Measurements from ENCODE around the gene ISYNA1. TPM values are rescaled to one million over a fixed set of nuclear protein-coding genes. Genes with fewer than 3 reads are reported as not detected.

Gene ISYNA1
- polyA plus RNA-seq, 1 experiment: 27.0 TPM

DNA sequence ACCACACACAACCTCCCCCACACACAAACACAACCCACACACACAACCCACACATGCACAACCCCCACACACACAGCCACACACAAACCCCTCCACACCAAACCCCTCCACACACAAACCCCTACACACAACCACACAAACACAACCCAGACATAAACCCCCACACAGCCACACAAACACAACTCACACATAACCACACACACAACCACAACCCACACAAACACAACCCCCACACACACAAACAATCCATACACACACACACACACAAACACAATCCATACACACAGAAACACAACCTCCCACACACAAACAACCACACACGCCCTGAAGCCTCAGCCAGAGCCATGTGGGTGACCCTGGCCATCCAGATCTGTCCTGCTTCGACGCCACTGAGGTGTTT is 30.0 kb upstream of the ISYNA1 start:
- peaks cover 34% of the 10 kb centered on the region for H3K36me3 ChIP-seq (ENCODE audit: control insufficient read depth, insufficient read depth, low read length)
- CTCF ChIA-PET: interaction anchor here (2.0 to 2.7 kb wide), 3 partner anchors 12 to 122 kb away, joined by 5 to 35 read pairs (median 12); partner anchors contain the start of gene ELL
- DNase-seq (ENCODE audit: low read depth): no peak

GRCh38 chr19:18466354-18466753 is 28.4 kb upstream of the ISYNA1 start:
- ChIA-PET POLR2A (no interaction called here), CTCF (interaction anchor here (0.6 to 3.3 kb wide), 11 partner anchors 16 to 406 kb away, joined by 3 to 16 read pairs (median 3); partner anchors contain the start of genes REX1BD and UBA52)
- Histone ChIP-seq H3K27me3 (ENCODE audit: control insufficient read depth, insufficient read depth, low read length) (no peaks in the 10 kb centered on the region), H3K4me3 (ENCODE audit: low read depth, low read length) (no peak overlapping the region), H3K36me3 (ENCODE audit: control insufficient read depth, insufficient read depth, low read length) (peaks cover 36% of the 10 kb centered on the region)
- no peak for DNase-seq (ENCODE audit: low read depth)
- no peak for TF ChIP-seq CTCF (IDR thresholded peaks at IDR 0.05; ENCODE audit: insufficient read depth, low read depth, low read length)

More for the DNA sequence above, 30.0 kb upstream of the ISYNA1 start:
- POLR2A ChIA-PET: no interaction called here
- Histone ChIP-seq H3K27me3 (ENCODE audit: control insufficient read depth, insufficient read depth, low read length) (no peaks in the 10 kb centered on the region), H3K4me3 (ENCODE audit: low read depth, low read length) (no peak overlapping the region)
- no peak for TF ChIP-seq CTCF (IDR thresholded peaks at IDR 0.05; ENCODE audit: insufficient read depth, low read depth, low read length)

- CTCF ChIA-PET: interaction anchor here (0.6 to 3.3 kb wide), 10 partner anchors 15 to 407 kb away, joined by 3 to 16 read pairs (median 3); partner anchors contain the start of genes REX1BD and UBA52
- Histone ChIP-seq H3K27me3 (ENCODE audit: control insufficient read depth, insufficient read depth, low read length) (no peaks in the 10 kb centered on the region), H3K36me3 (ENCODE audit: control insufficient read depth, insufficient read depth, low read length) (peaks cover 40% of the 10 kb centered on the region), H3K4me3 (ENCODE audit: low read depth, low read length) (no peak overlapping the region)
- TF ChIP-seq CTCF (IDR thresholded peaks at IDR 0.05; ENCODE audit: insufficient read depth, low read depth, low read length): no peak
- DNase-seq (ENCODE audit: low read depth): no peak
- POLR2A ChIA-PET: no interaction called here
Observed at GRCh38 chr19:18465964-18466339, 28.0 kb upstream of the ISYNA1 start.

DNA sequence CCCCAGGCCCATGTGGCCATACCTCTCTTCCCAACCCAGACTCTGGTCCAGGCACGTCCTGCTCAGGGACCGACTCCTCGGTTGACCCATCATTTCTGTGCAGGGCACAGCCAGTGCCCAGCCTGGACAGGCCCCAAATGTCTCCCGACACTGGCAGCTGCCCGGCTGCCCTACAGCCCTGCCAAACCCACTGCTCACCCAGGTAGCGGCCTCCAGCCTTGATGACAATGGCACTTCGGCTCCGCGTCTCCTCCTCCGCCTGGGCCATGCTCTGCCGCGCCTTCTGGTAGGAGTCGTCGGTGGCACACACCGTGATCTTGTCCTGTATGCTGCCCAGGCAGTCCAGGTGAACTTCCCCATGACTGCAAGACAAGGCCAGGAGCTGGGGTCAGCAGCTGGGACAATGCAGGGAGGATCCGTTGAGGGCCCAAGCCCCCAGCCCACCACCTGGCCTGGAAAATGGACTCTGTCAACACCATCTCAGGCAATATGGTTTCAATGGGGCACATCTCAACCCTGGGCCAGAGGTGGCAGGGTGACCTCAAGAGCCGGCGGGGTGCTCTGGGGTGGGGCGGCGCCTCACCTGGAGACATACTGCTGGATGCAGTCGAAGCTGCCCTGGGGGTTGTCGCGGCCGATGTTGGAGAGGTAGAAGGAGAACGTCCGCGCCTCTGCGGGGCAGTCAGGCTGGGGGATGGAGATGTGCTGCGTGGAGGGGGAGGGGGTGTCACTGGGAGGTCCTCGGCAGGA is 27.5 kb upstream of the ISYNA1 start:
- no peaks in the 10 kb centered on the region for H3K27me3 ChIP-seq (ENCODE audit: control insufficient read depth, insufficient read depth, low read length)
- ChIA-PET POLR2A (interaction anchor here (0.6 kb wide), 1 partner anchor 15 kb away, joined by 6 read pairs; no protein-coding TSS in a partner anchor), CTCF (interaction anchor here (0.6 to 3.3 kb wide), 9 partner anchors 15 to 382 kb away, joined by 3 to 16 read pairs (median 3); partner anchors contain the start of genes REX1BD and UBA52)
- no peak for DNase-seq (ENCODE audit: low read depth)
- no peak overlapping the region for H3K4me3 ChIP-seq (ENCODE audit: low read depth, low read length)
- peaks cover 46% of the 10 kb centered on the region for H3K36me3 ChIP-seq (ENCODE audit: control insufficient read depth, insufficient read depth, low read length)
- no peak for TF ChIP-seq CTCF (IDR thresholded peaks at IDR 0.05; ENCODE audit: insufficient read depth, low read depth, low read length)

- Histone ChIP-seq H3K4me3 (ENCODE audit: low read depth, low read length) (no peak overlapping the region), H3K27me3 (ENCODE audit: control insufficient read depth, insufficient read depth, low read length) (no peaks in the 10 kb centered on the region), H3K36me3 (ENCODE audit: control insufficient read depth, insufficient read depth, low read length) (peaks cover 49% of the 10 kb centered on the region)
- TF ChIP-seq CTCF (IDR thresholded peaks at IDR 0.05; ENCODE audit: insufficient read depth, low read depth, low read length): no peak
- DNase-seq (ENCODE audit: low read depth): no peak
- ChIA-PET CTCF (interaction anchor here (0.6 to 3.3 kb wide), 8 partner anchors 14 to 212 kb away, joined by 3 to 16 read pairs (median 3); partner anchors contain the start of gene REX1BD), POLR2A (no interaction called here)
Observed at GRCh38 chr19:18464646-18465045, 26.7 kb upstream of the ISYNA1 start.
